HT1080 (cell line): ENCODE measurements around the gene IMPA2. TPM values are rescaled to one million over a fixed set of nuclear protein-coding genes. Genes with fewer than 3 reads are reported as not detected.
A peak's percentile ranks its signal among the peaks of the same experiment; 100 is the strongest.

Experiments used
- DNase-seq: peaks from one replicate; pipeline ENCODE4 v3.0.0-alpha.2; 2015; ENCODE audit warnings: low read depth
- total RNA-seq: library from RNA; depleted of rRNA; stranded (reverse); fragments of >200 nt; shearing (Covaris generic); gene quantifications from 2 replicates; pipeline ENCODE4 v1.2.3, GENCODE V29; 2014

IMPA2 gene
- total RNA-seq, 1 experiment from 2014 or later: 0.93 TPM

- no peak for DNase-seq
Observed at GRCh38 chr18:12046046-12046750, 64.9 kb downstream of the IMPA2 start.

GRCh38 chr18:12046751-12047335 lies 65.5 kb downstream of the IMPA2 start:
- DNase-seq: no peak

- DNase-seq: peak; percentile 73
Observed at GRCh38 chr18:12048010-12048826, 66.9 kb downstream of the IMPA2 start.

GRCh38 chr18:12048827-12049175 lies 67.5 kb downstream of the IMPA2 start:
- DNase-seq: peak; percentile 75

GRCh38 chr18:12049978-12050811 lies 68.9 kb downstream of the IMPA2 start:
- no peak for DNase-seq

GRCh38 chr18:12052866-12053265 lies 71.6 kb downstream of the IMPA2 start:
- no peak for DNase-seq

- DNase-seq: no peak
Observed at GRCh38 chr18:12053289-12053688, 72.0 kb downstream of the IMPA2 start.

- peak; percentile 22 for DNase-seq
Observed at GRCh38 chr18:12056034-12056883, 75.0 kb downstream of the IMPA2 start.

- no peak for DNase-seq
Observed at GRCh38 chr18:12056884-12057402, 75.6 kb downstream of the IMPA2 start.

GRCh38 chr18:12057419-12058039 lies 76.2 kb downstream of the IMPA2 start:
- no peak for DNase-seq

GRCh38 chr18:12059334-12060181 lies 78.3 kb downstream of the IMPA2 start:
- DNase-seq: no peak

GRCh38 chr18:12060182-12060870 lies 79.0 kb downstream of the IMPA2 start:
- DNase-seq: peak; percentile 74

GRCh38 chr18:12061685-12062084 lies 80.4 kb downstream of the IMPA2 start:
- no peak for DNase-seq

GRCh38 chr18:12062974-12063373 lies 81.7 kb downstream of the IMPA2 start:
- no peak for DNase-seq

GRCh38 chr18:12064086-12064763 lies 82.9 kb downstream of the IMPA2 start:
- DNase-seq: no peak

- no peak for DNase-seq
Observed at GRCh38 chr18:12065397-12065796, 84.1 kb downstream of the IMPA2 start.

- DNase-seq: no peak
Observed at GRCh38 chr18:12066910-12067511, 85.7 kb downstream of the IMPA2 start.
